ENCODE results near the gene MOB3B.
"Not testable (repeated sequence)": the region's sequence is repeated elsewhere in the genome, so short reads cannot be mapped to it uniquely, and the experiment has no call there.

MOB3B gene

DNA sequence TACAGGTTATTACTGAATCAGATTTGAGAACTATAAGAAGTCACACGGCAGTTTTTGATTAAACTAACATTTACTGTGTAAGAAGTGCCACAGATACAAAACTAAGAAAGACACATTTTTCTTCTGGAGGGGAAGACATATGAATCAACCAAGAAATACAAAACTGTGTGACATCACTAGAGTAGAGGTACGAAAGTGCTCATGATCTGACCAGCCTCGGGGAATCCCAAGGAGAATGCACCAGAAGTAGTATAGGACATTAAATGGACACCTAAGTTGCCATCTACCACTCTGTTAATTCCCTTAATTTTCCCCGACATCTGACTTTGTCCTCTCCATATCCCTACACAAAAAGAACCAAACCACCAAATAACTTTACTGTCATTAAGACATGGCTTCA is 10.8 kb downstream of the MOB3B start:
- DNase-seq (ENCODE audit: low read depth): no peak

GRCh38 chr9:27518006-27518405 is 11.6 kb downstream of the MOB3B start:
- no peak for DNase-seq (ENCODE audit: low read depth)

DNA sequence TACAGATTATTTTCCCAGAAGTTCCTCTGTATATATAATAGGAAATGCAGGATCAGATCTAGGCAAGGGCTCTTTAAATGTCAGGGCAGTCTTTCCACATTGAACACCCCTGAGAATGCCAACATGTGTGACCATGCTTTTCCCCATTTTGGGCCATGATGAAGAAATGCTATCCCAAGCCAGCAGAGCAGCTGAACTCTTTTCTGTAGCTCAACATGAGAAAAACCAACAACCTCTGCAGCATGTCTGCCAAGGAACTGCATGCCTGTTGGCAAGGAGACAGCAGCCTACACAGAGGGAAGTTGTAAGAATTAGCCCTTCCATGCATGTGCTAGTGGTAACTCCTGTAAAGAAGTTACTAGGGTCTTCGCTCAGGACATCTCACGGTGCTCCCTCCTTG is 15.1 kb downstream of the MOB3B start:
- no peak for DNase-seq (ENCODE audit: low read depth)

DNA sequence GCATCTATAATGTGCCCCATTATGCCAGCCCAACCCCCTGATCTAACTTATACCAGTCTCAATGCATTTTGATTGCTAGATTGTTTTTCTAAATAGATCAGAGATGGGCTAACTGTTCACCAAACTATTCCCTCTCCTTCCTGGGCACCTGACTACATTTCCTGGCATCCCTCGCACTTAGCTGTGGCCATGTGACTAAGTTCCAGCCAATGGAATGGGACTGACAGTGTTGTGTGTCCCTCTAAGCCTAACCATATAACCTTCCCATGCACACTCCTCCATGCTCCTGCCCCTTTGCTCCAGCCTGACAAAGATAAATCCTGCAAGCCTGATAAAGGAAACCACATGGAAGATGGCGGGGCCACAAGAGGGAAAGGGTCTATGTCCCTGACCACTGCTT is 17.8 kb downstream of the MOB3B start:
- DNase-seq (ENCODE audit: low read depth): no peak

- no peak for DNase-seq (ENCODE audit: low read depth)
These were observed 18.8 kb downstream of the MOB3B start for GRCh38 chr9:27510780-27511179.

DNA sequence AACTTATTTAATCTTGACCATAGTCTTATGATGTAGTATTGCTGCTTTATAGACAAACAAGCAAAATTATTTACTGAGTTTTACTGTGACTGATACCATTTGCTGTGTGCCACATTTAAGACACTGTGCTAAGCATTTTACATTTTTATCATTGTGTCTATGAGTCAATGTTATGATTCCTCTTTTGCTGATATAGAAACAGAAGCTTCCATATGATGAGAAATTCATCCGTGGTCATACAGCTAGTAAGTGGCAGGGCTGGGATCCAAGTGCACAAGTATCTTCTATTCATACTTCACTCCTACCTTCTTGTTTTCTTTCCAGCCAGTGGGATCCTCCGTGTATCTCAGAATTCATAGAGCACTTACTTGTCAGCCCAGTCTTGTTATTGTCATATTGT is 22.6 kb downstream of the MOB3B start:
- DNase-seq (ENCODE audit: low read depth): no peak

- no peak for DNase-seq (ENCODE audit: low read depth)
These were observed 23.9 kb downstream of the MOB3B start for GRCh38 chr9:27505744-27506161.

DNA sequence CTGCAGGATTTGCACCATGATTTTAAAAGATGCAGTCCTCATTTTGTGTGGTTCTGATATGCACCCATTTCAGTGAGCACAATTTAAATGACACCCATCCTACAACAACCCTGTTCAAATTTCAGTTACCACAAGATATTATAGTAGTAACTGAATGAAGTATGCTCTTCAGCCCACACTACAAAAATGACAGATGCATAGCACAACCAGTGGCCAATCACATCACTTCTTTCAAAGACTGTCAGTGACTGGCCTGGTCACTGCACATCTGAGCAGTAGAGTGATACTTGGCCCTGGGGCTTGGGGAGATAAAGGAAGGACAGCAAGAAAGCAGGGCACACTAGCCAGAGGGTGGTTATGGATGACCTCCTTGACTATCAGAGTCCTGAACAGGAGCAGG is 25.4 kb downstream of the MOB3B start:
- DNase-seq (ENCODE audit: low read depth): no peak

- no peak for DNase-seq (ENCODE audit: low read depth)
These were observed 26.0 kb downstream of the MOB3B start for GRCh38 chr9:27503623-27504022.

DNA sequence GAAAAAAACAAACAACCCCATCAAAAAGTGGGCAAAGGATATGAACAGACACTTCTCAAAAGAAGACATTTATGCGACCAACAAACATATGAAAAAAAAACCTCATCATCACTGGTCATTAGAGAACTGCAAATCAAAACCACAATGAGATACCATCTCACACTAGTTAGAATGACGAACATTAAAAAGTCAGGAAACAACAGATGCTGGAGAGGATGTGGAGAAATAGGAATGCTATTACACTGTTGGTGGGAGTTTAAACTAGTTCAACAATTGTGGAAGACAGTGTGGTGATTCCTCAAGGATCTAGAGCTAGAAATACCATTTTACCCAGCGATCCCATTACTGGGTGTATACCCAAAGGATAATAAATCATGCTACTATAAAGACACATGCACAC is 28.7 kb downstream of the MOB3B start:
- not testable (repeated sequence) for DNase-seq (ENCODE audit: low read depth)

DNA sequence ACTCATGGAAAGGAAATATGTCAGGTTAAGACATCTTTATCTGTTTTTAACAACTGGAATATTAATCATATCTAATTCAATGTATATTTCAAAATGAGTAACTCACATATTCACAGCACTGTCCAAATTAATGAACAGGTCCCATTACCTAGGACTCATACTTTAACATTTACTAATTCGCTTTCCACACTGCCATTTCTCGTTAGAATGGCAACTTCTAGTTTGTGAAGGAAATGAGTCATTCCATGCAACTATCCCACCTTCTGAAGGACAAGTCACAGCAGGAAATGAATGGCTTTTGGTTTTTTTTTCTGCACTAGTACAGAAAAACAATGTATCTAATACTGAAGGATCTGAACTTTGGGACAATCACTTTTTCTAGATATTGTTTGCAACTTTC is 30.2 kb downstream of the MOB3B start:
- DNase-seq (ENCODE audit: low read depth): no peak

DNA sequence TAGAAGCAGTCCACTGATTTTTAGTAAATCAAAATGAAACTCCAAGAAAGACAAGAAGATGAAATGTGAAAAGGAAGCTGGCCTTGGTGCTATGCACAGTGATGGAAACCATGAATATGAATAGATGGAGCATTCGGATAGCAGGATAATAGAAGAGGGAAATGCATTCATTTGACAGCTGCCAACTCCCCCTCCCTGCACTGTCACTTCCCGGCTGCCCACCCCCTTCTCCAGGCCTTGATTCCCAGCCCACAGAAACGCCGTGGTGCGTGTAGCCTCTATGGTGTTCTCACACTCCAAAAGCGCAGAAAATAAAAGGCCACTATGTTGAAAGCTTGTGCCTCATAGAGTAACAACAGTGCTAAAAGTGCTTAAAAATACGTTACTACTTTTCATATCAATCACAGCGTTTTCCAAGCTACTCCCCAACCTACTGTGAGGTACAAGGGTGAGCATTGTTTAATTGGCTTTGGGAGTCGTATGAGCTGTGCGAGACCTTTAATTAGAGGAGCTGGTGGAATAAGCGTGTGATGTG is 31.7 kb downstream of the MOB3B start:
- DNase-seq (ENCODE audit: low read depth): no peak

GRCh38 chr9:27496135-27496504 is 33.5 kb downstream of the MOB3B start:
- no peak for DNase-seq (ENCODE audit: low read depth)

GRCh38 chr9:27495480-27496134 is 34.0 kb downstream of the MOB3B start:
- DNase-seq (ENCODE audit: low read depth): no peak

GRCh38 chr9:27491154-27491553 is 38.5 kb downstream of the MOB3B start:
- no peak for DNase-seq (ENCODE audit: low read depth)

DNA sequence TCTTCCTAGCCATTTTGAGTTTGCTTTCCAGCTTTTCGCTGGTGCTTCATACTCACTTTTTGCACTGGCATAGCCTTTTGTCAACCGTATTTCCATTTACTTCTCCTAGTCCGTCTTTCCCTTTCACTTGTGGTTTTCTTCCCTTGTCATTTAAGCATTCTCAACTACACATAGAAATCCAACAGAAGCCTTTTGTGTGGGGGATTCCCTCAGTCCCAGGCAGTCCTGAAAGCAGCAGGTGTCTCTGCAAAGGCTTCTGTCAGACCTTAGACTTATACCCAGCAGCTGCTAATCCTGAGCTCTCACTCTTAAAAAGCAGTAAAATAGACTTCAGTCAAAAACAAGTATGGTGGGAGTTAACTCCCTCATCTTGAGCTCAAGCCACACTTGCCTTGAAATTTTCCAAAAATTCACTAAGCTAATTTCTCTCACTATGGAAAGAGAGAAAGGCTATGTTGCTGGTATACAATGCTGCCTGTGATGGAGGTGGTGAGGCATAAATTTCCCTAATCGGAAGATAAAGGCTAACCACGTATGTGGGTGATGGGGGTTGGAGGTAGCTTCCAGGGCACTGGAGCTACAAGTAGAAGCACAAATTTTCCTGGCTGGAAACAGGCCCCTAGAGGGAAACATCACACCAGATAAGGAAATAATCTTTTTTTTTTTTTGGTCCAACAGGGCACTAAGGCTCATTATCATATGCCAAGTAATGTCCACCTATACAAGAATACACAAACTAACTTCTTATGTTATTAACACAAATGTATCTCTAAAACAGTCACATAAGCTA is 40.3 kb downstream of the MOB3B start:
- no peak for DNase-seq (ENCODE audit: low read depth)

- DNase-seq (ENCODE audit: low read depth): no peak
These were observed 41.7 kb downstream of the MOB3B start for GRCh38 chr9:27487927-27488326.

GRCh38 chr9:27487128-27487640 is 42.4 kb downstream of the MOB3B start:
- no peak for DNase-seq (ENCODE audit: low read depth)

DNA sequence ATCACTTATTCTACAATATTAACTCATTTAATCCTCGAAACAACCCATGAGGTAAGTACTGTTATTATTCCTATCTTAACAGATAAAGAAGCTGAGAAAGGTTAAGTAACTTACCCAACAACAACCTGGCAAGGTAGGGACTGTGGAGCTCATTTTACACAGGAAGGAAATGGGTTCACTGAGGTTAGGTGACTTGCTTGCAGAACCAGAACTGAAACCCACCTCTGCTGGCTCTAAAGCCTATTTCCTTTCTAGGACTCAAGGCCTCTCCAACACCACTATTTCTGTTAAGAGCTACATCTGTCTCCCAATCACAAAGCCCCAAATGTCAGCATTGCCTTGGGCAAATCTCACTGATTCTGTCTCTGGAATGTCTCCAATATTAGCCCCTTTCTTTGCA is 44.5 kb downstream of the MOB3B start:
- no peak for DNase-seq (ENCODE audit: low read depth)

DNA sequence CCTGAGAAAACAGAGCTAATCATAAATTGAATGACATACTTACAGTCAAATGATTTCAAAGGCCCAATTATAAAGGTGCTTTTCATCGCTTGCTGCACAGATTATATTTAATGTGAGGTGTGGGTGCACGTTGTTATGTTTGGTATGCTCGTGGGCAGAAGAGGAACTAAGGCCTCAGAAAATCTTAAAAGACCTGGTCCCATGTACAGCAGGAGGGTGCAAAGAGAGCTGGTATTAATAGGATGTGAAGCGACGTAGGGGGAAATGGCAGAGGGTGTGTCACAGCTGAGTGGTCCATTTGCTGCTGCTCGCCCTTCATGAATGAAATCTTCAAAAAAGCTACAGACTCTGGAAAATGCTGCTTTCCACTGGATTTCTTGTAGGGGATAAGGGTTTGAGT is 46.0 kb downstream of the MOB3B start:
- DNase-seq (ENCODE audit: low read depth): no peak

DNA sequence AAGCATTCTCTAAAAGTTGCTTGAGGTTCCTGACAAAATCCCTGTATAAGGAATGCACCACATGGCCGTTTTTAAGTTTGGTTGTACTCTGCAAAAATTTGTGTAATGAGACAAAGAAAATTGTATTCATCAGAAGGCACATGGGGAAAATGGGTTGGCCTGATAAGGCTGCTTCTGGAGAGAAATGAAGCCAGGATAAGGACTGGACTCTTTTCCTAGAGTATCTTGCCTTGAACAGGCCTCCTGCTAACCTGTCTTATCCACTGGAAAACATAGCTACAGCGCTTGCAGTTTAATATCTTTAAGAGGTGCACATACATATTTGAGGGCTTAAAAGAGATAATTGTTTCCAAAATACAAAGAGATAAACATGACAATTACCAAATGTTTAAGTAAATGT is 46.9 kb downstream of the MOB3B start:
- DNase-seq (ENCODE audit: low read depth): no peak

DNA sequence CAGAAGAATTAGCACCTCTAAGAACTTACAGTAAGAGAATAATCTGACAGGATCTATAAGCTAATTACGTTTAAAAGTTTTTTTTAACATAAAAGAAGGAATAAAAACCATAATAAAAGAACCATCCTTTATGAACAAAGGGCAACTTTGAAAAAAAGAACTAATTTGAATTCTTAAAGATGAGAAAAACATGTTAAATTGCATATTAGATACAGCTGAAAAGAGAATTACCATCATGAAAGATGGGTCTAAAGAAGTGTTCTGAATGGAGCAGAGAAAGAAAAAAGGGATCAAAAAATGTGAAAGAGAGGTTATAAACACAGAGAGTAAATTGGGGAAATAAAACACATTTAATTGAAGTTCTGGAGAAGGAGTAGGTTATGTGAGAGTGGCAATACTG is 51.3 kb downstream of the MOB3B start:
- DNase-seq (ENCODE audit: low read depth): no peak

DNA sequence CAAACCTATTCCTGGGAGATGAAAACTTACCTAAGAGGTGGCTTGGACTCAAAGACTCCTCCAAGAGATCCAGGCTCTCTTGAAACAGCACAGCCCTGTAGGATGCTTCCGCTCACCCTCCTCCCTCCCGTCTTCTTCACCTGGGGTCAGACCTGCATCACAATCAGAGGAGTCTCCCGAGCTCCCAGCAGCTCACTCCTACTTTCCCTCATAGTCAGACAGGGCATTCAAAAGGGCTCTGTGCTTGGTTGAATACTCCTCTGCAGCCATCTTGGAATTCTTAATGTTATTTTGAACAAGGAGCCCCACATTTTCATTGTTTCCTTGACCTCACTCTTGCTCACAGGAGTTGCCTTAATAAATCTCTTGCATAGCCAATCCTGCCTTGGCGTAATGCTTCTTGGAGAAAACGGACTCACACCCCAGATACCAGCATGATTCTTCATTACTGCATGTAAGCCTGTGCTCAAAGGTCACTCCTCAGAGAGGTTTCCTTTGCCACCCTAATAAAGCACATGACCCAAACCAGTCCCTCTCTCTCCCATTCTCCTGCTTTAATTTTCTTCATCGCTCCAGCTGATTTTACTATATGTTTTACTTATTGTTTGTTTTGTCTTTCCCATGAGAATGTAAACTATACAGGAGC is 52.6 kb downstream of the MOB3B start:
- DNase-seq (ENCODE audit: low read depth): no peak

Data from activated T-helper 9 cell treated with anti-CD3 and anti-CD28 coated beads, Interleukin-2, amount 50 U/mL, for 16 hours (primary cell).